Memory B cell (primary cell): Measurements from ENCODE around the gene ANAPC16.

Source experiments
- ATAC-seq: fragments of 150-1000 bp; cut with Tn5 transposase; 2 replicates; pipeline ENCODE4 v1.10.0; 2021; ENCODE audit warnings: low read depth, mild to moderate bottlenecking, moderate library complexity
- DNase-seq, 2 donors: peaks; one replicate each; pipeline ENCODE4 v3.0.0; 2022; ENCODE audit warnings: low spot score in 2 of 2
- H3K27ac Mint-ChIP-seq: one replicate; pipeline ENCODE4 v1.8.0; 2022; ENCODE audit warnings: mild to moderate bottlenecking, moderate library complexity, mixed read lengths
- H3K27me3 Mint-ChIP-seq: one replicate; pipeline ENCODE4 v1.8.0; 2022; ENCODE audit warnings: mixed read lengths
- H3K36me3 Mint-ChIP-seq: one replicate; pipeline ENCODE4 v1.8.0; 2022; ENCODE audit warnings: mild to moderate bottlenecking, mixed read lengths
- H3K4me1 Mint-ChIP-seq: one replicate; pipeline ENCODE4 v1.8.0; 2022; ENCODE audit warnings: mixed read lengths
- H3K4me3 Mint-ChIP-seq: one replicate; pipeline ENCODE4 v1.8.0; 2022; ENCODE audit warnings: mild to moderate bottlenecking, moderate library complexity, mixed read lengths
- H3K9me3 Mint-ChIP-seq: one replicate; pipeline ENCODE4 v1.8.0; 2022; ENCODE audit warnings: mixed read lengths

Gene ANAPC16

DNA sequence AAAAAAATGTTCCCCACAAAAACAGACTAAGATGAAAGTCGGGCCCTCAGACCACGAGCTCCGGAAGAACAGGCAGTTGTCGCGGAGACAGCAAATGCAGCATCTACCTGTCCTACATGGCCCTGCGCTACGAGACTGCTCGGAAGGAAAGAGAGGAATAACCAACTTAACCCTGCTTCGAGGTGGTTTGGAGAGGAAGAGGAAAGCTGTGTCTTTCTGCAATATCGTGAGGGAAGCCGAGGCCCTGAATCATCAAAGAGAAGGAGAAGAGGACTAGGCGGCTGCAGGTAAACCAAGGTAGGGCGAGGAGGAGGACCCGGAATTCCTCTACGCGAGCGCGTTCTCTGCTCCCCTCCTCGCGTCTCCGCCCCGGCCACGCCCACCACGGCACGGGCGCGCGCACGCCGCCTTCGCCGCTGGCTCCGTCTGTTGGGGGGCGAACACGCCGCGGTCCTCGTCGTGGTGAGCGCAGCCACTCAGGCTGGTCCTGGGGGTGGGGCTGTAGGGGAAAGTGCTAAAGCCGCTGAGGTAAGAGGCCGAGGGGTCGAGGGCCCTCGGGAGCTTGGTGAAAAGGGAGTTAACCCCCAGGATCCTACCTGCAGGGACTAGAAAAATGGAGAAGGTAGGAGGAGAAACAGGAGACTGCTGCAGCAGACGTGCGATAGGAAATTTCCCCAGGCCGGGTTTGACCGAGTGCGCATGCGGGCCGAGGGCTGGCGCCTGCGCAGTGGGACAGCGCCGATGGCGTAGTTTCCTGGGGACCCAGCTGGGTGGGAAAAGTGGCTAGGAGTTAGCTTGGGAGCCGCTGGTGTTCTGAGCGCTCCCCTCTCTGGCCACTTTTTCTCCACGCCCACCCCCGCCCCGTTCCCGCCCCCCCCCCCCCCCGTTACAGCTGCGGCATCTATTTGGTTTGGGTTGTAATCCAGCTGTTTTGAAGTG, at the start of gene ANAPC16, which contains the start of gene ASCC1:
Gene ANAPC16 (plus strand): TSS at position 402 of the 939 bp plus-strand sequence. CDS start 7,903 bp downstream, outside the sequence.
Gene ASCC1 (minus strand): TSS at position 666 of the 939 bp plus-strand sequence. CDS start 2,978 bp downstream, outside the sequence.
- Mint-ChIP-seq H3K9me3 (no peaks in the 10 kb centered on the region), H3K4me1 (peaks cover 29% of the 10 kb centered on the region), H3K36me3 (peaks cover 6% of the 10 kb centered on the region), H3K27ac (peak within 1 kb of the TSS; percentile 97), H3K4me3 (peak within 1 kb of the TSS; percentile 99), H3K27me3 (no peaks in the 10 kb centered on the region)
- DNase-seq = peak; percentile 97 to 98
- peak; percentile 85 for ATAC-seq

DNA sequence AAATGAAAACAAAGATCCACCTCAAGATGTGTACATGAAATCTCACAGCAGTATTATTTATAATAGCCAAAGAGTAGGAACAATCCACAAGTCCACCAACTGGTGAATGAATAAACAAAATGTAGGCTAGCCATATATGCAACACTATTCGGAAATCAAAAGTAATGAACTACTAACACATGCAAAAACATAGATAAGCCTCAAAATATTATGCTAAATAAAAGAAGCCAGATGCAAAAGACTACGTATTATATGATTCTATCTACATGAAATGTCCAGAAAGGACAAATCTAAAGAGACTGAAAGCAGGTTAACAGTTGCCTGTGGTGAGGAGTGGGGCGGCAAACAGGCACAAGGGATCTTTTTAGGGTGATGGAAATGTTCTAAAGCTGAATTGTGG, 48.7 kb upstream of the ANAPC16 start:
- Mint-ChIP-seq H3K27ac (no peak overlapping the region), H3K4me1 (peaks cover 2% of the 10 kb centered on the region), H3K9me3 (no peaks in the 10 kb centered on the region), H3K36me3 (peaks cover 14% of the 10 kb centered on the region), H3K27me3 (no peaks in the 10 kb centered on the region), H3K4me3 (no peak overlapping the region)
- ATAC-seq (no peak), DNase-seq (no peak)

DNA sequence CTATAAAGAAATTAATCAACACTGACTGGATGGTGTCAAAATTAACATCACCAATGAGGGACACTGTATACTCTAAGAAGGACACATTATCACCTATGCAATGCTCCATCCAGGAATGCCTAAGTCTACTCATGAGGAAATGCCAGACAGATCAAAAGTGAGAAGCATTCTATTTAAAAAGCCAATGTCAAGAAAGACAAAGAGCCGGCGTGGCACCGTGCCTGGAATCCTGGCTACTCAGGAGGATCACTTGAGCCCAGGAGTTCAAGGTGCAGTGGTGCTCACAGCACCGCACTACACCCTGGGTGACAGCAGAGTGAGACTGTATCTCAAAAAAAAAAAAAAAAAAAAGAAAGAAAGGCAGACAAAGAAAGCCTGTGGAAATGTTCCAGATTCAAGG, 45.5 kb upstream of the ANAPC16 start:
- Mint-ChIP-seq H3K36me3 (peaks cover 10% of the 10 kb centered on the region), H3K4me1 (peaks cover 15% of the 10 kb centered on the region), H3K9me3 (no peaks in the 10 kb centered on the region), H3K27ac (no peak overlapping the region), H3K4me3 (no peak overlapping the region), H3K27me3 (no peaks in the 10 kb centered on the region)
- DNase-seq = no peak
- no peak for ATAC-seq

DNA sequence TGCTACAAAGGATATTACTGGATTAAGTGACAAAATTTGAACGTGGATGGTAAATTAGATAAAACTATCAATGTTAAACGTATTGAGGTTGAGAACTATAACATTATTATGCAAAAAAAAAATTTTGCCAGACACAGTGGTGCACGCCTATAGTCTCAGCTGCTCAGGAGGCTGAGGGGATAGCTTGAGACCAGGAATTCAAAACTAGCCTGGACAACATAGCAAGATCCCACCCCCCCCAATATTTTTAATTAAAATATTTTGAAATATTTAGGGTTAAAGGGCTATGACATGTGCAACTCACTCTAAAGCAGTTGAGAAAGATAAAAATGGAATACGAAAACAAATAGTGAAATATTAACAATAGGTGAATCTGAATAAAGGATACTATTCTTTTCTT, 45.1 kb upstream of the ANAPC16 start:
- Mint-ChIP-seq H3K36me3 (peaks cover 10% of the 10 kb centered on the region), H3K27me3 (no peaks in the 10 kb centered on the region), H3K4me3 (no peak overlapping the region), H3K9me3 (no peaks in the 10 kb centered on the region), H3K4me1 (peaks cover 15% of the 10 kb centered on the region), H3K27ac (no peak overlapping the region)
- ATAC-seq (no peak), DNase-seq (no peak)

DNA sequence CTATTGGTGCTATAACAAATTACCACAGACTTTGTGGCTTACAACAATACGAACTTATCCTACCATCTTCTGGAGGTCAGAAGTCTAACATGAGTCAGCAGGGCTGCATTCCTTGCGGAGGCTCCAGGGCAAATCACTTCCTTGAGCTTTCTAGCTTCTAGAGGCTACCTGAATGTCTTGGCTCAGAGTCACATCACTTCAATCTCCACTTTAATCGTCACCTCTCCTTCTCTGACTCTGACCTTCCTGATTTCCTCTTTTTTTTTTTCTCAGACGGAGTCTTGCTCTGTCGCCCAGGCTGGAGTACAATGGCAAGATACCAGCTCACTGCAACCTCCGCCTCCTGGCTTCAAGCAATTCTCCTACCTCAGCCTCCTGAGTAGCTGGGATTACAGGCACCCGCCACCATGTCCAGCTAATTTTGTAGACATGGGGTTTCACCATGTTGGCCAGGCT, 44.6 kb upstream of the ANAPC16 start:
- Mint-ChIP-seq H3K9me3 (no peaks in the 10 kb centered on the region), H3K27ac (no peak overlapping the region), H3K27me3 (no peaks in the 10 kb centered on the region), H3K4me3 (no peak overlapping the region), H3K36me3 (peaks cover 10% of the 10 kb centered on the region), H3K4me1 (peaks cover 15% of the 10 kb centered on the region)
- DNase-seq (no peak), ATAC-seq (no peak)

DNA sequence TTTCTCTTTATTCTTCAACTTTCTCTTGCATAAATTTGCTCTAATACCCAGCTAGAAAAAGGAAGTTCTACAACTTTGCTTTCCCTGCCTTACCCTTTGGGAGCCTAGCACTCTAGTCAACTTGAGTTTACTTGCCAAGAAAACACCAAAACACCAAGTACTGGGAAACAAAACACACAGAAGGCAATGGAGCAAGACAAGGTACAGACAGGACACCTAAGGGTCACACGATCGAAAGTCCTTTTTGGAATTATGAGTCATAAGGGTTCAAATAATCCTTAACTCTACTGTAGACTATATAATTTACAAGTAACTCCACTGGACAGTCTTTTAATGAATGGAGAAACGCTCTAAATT, 42.6 kb upstream of the ANAPC16 start:
- H3K4me3 Mint-ChIP-seq = no peak overlapping the region
- ATAC-seq = no peak
- peaks cover 11% of the 10 kb centered on the region for H3K36me3 Mint-ChIP-seq
- H3K27me3 Mint-ChIP-seq = no peaks in the 10 kb centered on the region
- DNase-seq = no peak
- H3K4me1 Mint-ChIP-seq = peaks cover 15% of the 10 kb centered on the region
- H3K9me3 Mint-ChIP-seq = no peaks in the 10 kb centered on the region
- peak overlapping the region; percentile 49 for H3K27ac Mint-ChIP-seq

DNA sequence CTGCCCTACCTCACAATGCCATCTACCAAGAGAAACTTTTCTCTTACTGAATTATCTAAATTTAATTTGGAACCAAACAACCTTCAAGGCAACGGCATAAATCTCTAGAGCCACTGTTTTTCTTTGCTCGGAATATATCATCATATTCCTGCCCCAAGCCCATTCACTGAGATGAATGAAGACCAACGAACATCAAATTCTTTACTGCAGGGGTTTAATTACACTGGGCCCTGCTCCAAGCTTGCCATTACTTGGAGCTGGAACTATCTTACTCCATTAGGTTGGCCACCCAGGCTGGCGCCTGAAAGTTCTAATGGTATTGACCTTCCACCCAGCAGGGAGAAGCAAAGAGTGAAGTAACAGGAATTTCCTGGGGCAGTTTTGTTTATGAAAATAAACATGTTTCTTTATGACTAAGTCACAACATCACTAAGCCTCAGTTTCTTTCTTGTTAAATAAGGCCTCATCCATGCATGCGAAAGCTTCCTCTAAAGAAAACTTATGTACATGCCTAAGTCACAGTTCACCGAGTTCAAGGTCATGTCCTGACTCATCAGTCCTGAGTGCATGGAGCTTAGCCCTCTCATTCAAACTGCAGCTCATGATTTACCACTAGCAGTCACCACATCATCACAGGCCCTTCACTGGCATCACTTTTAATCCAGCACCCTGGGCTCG, 42.1 kb upstream of the ANAPC16 start:
- H3K27ac Mint-ChIP-seq = peak overlapping the region; percentile 49
- H3K4me1 Mint-ChIP-seq = peaks cover 15% of the 10 kb centered on the region
- H3K4me3 Mint-ChIP-seq = no peak overlapping the region
- H3K9me3 Mint-ChIP-seq = no peaks in the 10 kb centered on the region
- DNase-seq (no peak), ATAC-seq (peak; percentile 26)
- H3K36me3 Mint-ChIP-seq = peaks cover 12% of the 10 kb centered on the region
- H3K27me3 Mint-ChIP-seq = no peaks in the 10 kb centered on the region

DNA sequence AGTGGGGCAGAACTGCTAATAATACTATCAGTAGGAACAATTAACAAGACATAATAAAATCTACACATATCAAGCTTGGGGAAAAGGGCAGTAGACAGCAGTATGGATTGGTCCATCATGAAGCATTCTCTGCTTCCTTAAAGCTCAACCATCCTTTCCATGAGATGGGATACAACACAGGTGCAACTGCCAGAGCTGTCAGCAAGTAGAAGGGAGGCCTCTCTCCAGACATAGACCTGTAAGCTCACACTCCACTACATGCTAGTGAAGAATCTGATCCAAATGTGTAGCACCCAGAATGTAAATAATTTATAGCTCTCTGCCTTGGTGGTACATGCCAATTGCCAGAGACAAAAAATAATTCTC, 41.5 kb upstream of the ANAPC16 start:
- peaks cover 15% of the 10 kb centered on the region for H3K4me1 Mint-ChIP-seq
- H3K27ac Mint-ChIP-seq = peak overlapping the region; percentile 49
- H3K27me3 Mint-ChIP-seq = no peaks in the 10 kb centered on the region
- no peak overlapping the region for H3K4me3 Mint-ChIP-seq
- DNase-seq = no peak
- H3K9me3 Mint-ChIP-seq = no peaks in the 10 kb centered on the region
- H3K36me3 Mint-ChIP-seq = peaks cover 14% of the 10 kb centered on the region
- ATAC-seq = no peak

DNA sequence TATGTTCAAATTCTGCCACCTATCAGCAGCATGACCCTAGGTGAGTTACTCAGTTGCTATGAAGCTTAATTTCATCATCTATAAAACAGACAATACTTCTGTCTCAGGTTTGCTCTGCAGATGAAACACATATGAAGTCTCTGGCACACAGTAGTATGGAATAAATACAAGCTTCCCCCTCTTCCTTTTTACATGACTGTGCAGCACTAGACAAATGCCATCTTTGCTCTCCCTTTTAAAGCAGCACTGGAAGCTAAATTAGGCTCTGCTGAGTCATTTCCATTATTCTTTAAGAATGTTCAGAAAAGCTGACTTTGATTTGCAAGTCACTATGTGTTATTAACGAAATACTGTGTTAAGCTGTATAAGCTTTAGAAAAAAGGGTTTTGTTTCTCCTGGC, 40.7 kb upstream of the ANAPC16 start:
- peak; percentile 19 for ATAC-seq
- no peak overlapping the region for H3K4me3 Mint-ChIP-seq

DNA sequence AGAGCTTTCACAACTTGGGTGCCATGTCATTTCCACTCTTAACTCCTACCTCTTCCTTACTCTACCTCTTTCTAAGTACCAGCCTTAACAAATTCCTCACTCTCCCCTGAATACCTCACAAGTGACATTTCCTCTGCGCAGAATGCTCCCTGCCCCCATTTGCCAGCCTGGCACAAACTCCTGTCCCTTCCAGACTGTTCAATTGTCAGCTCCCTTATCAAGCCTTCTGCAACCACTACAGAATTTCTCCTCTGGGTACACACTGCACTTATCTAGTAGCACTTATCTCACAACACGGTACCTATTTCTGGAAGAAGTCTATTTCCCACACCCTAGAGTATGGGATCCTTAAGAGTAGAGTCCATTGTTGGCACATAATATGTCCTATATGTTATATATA, 39.1 kb upstream of the ANAPC16 start:
- Mint-ChIP-seq H3K9me3 (no peaks in the 10 kb centered on the region), H3K36me3 (peaks cover 10% of the 10 kb centered on the region), H3K27me3 (no peaks in the 10 kb centered on the region), H3K27ac (no peak overlapping the region), H3K4me1 (peaks cover 12% of the 10 kb centered on the region), H3K4me3 (no peak overlapping the region)
- DNase-seq = no peak
- no peak for ATAC-seq

More for the DNA sequence above, 40.7 kb upstream of the ANAPC16 start:
- Mint-ChIP-seq H3K4me1 (peaks cover 15% of the 10 kb centered on the region), H3K36me3 (peaks cover 14% of the 10 kb centered on the region), H3K27ac (no peak overlapping the region), H3K27me3 (no peaks in the 10 kb centered on the region), H3K9me3 (no peaks in the 10 kb centered on the region)
- DNase-seq = no peak

DNA sequence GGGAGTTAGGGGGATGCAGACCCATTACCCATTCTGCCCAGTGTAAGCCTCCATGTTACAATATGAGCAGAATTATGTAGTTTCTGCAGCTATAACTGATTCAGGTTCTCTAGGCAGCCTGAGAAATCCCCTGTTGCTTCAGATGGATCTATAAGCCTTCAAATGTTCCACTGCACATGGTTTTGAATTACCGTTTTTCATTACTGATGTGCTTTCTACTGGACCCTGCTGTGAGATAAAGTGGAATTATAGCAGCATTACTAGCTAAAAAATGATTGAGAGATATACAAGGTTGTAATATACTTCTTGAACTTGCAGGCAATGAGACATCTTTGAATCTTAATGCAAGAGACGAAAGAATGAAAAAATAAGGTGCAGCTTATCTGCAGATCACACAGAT, 38.4 kb upstream of the ANAPC16 start:
- ATAC-seq (no peak), DNase-seq (no peak)
- Mint-ChIP-seq H3K27me3 (no peaks in the 10 kb centered on the region), H3K27ac (no peak overlapping the region), H3K36me3 (peaks cover 17% of the 10 kb centered on the region), H3K4me1 (peaks cover 12% of the 10 kb centered on the region), H3K4me3 (no peak overlapping the region), H3K9me3 (no peaks in the 10 kb centered on the region)

DNA sequence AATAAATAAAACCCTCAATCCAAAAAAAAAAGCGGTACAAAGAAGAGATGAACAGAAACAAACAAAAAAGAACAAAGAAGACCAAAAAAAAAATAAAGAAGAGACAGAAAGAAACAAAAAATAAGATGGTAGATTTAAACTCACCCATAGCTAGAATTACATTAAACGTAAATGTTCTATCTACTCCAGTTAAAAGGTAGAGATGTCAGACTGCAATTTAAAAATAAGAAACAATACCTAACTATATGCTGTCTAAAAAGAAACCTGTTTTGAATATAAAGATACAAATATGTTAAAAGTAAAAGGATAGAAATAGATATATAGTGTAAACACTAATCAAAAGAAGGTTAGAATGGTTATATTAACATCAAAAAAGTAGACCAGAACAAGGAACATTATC, 31.7 kb upstream of the ANAPC16 start:
- no peaks in the 10 kb centered on the region for H3K27me3 Mint-ChIP-seq
- peaks cover 4% of the 10 kb centered on the region for H3K4me1 Mint-ChIP-seq
- H3K36me3 Mint-ChIP-seq = peaks cover 26% of the 10 kb centered on the region
- ATAC-seq (no peak), DNase-seq (no peak)
- no peak overlapping the region for H3K4me3 Mint-ChIP-seq
- H3K27ac Mint-ChIP-seq = no peak overlapping the region
- H3K9me3 Mint-ChIP-seq = peaks cover 2% of the 10 kb centered on the region

DNA sequence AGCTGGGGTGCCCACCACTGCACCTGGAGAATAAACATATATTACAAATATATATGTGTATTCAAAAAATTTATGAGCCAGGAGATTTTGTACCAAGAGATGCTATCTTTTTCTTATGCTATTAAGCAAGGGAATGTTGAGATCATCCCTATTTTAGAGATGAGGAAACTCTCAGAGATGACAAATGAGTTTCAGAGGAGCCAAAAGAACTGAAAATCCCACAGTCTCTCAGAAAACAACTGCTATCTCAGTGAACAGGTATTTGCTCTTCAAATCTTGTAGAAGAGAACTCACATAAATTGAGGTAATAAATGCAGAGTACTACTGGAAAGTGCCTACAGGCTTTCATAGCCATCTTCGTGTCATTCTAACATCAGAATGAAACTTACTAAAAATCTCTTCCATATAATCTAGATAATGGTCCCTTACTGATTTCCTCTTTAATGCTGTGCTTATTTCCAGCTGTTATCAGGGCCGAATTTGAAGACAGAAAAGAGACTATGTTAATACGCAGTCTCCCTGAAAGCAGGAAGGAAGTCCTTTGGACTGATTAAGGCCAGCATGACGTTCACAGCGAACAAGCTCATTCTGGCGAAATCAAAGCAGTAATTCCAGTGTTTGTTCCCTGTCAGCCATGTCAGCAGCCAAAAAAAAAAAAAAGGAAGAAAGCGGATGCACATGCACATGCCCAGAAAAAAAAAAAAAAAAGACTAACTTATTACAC, 29.4 kb upstream of the ANAPC16 start:
- H3K4me3 Mint-ChIP-seq = peak overlapping the region; percentile 17
- peak overlapping the region; percentile 38 for H3K27ac Mint-ChIP-seq
- DNase-seq = no peak

DNA sequence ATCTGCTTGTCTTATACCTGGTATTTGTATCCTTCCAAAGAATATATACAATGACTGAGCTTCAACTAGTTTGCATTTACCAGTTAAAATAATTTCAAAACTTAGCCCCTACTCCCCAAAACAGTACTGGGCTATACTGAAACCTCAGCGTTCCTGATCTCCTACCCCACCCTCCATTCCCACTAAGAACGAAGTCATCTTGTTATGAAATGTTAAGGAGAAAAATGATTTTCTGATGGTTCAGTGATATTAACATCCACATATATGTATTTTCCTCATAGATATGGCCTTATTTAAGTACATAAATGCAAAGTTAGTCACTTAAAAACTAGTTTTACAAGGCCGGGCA, 28.9 kb upstream of the ANAPC16 start:
- peaks cover 23% of the 10 kb centered on the region for H3K36me3 Mint-ChIP-seq

More for the DNA sequence above, 29.4 kb upstream of the ANAPC16 start:
- H3K9me3 Mint-ChIP-seq = peaks cover 2% of the 10 kb centered on the region
- H3K4me1 Mint-ChIP-seq = peaks cover 4% of the 10 kb centered on the region
- H3K27me3 Mint-ChIP-seq = no peaks in the 10 kb centered on the region
- no peak for ATAC-seq
- peaks cover 25% of the 10 kb centered on the region for H3K36me3 Mint-ChIP-seq

More for the DNA sequence above, 28.9 kb upstream of the ANAPC16 start:
- ATAC-seq = no peak
- Mint-ChIP-seq H3K27ac (peak overlapping the region; percentile 38), H3K4me1 (peaks cover 4% of the 10 kb centered on the region), H3K4me3 (no peak overlapping the region), H3K9me3 (peaks cover 2% of the 10 kb centered on the region), H3K27me3 (no peaks in the 10 kb centered on the region)
- no peak for DNase-seq
